SK-N-SH treated with all-trans-retinoic acid at 6 μM for 48 hours (cell line): ENCODE data around the gene MAPKAPK2.
A peak's percentile ranks its signal among the peaks of the same experiment; 100 is the strongest.

Source experiments
- ARNTL ChIP-seq: fragments of 450-650 bp; formaldehyde crosslinking; IDR thresholded peaks from 2 replicates; pipeline ENCODE4 v1.5.0; 2020; ENCODE audit warnings: low read depth, mild to moderate bottlenecking, moderate library complexity, borderline replicate concordance
- CREB5 ChIP-seq: fragments of 250-450 bp; sonication (Bioruptor Pico); IDR thresholded peaks from 2 replicates; pipeline ENCODE4 v1.5.1; 2020; ENCODE audit warnings: low read depth, mild to moderate bottlenecking, moderate library complexity
- GLIS3 ChIP-seq: fragments of 250-450 bp; sonication (Bioruptor Pico); IDR thresholded peaks from 2 replicates; pipeline ENCODE4 v1.5.0; 2020; ENCODE audit warnings: mild to moderate bottlenecking, moderate library complexity
- OSR1 ChIP-seq: fragments of 250-450 bp; sonication (Bioruptor Pico); IDR thresholded peaks from 2 replicates; pipeline ENCODE4 v1.8.0; 2022; ENCODE audit warnings: moderate library complexity, mild to moderate bottlenecking, inconsistent platforms
- PPARA ChIP-seq: fragments of 250-450 bp; sonication (Bioruptor Pico); IDR thresholded peaks from 2 replicates; pipeline ENCODE4 v1.5.0; 2020; ENCODE audit warnings: mild to moderate bottlenecking, borderline replicate concordance
- SNAI2 ChIP-seq: fragments of 250-450 bp; sonication (Bioruptor Pico); IDR thresholded peaks from 2 replicates; pipeline ENCODE4 v1.5.0; 2020; ENCODE audit warnings: mild to moderate bottlenecking, moderate library complexity
- TCF4 ChIP-seq: fragments of 250-450 bp; sonication (Bioruptor Pico); IDR thresholded peaks from 2 replicates; pipeline ENCODE4 v1.8.0; 2021; ENCODE audit warnings: mild to moderate bottlenecking, moderate library complexity, borderline replicate concordance
- ZFP3 ChIP-seq: fragments of 250-450 bp; sonication (Bioruptor Pico); IDR thresholded peaks from 2 replicates; pipeline ENCODE4 v1.5.0; 2020; ENCODE audit warnings: mild to moderate bottlenecking, moderate library complexity
- ZFP30 ChIP-seq: fragments of 450-650 bp; formaldehyde crosslinking; IDR thresholded peaks from 2 replicates; pipeline ENCODE4 v1.5.0; 2022; ENCODE audit warnings: mild to moderate bottlenecking, moderate library complexity

GRCh38 chr1:206760590-206760989 lies 75.9 kb downstream of the MAPKAPK2 start:
- TF ChIP-seq OSR1 (CRISPR knock-in tag) (no peak), PPARA (no peak), TCF4 (CRISPR knock-in tag) (peak; percentile 46; the same call in 1 of the 2 replicates), GLIS3 (CRISPR knock-in tag) (no peak), CREB5 (CRISPR knock-in tag) (peak; percentile 75; the same call in 1 of the 2 replicates), ARNTL (CRISPR knock-in tag) (no peak), ZFP30 (CRISPR knock-in tag) (no peak), ZFP3 (CRISPR knock-in tag) (no peak), SNAI2 (CRISPR knock-in tag) (no peak; the same call in 1 of the 2 replicates)
